Activated CD8-positive, alpha-beta memory T cell treated with anti-CD3 and anti-CD28 coated beads, Interleukin-2, amount 50 U/mL, for 24 hours (primary cell): ENCODE measurements around the gene CRYBA2.

Experiments
- DNase-seq: peaks from one replicate; pipeline ENCODE4 v3.0.0-alpha.2; 2020; ENCODE audit errors: extremely low read depth

Gene CRYBA2

GRCh38 chr2:218982586-218983262, 10.5 kb downstream of the CRYBA2 start:
- DNase-seq = no peak

GRCh38 chr2:218981881-218982585, 11.2 kb downstream of the CRYBA2 start:
- no peak for DNase-seq

- no peak for DNase-seq
Observed at GRCh38 chr2:218981390-218981880, 11.8 kb downstream of the CRYBA2 start.

GRCh38 chr2:218980735-218981389, 12.4 kb downstream of the CRYBA2 start:
- DNase-seq = no peak

GRCh38 chr2:218979846-218980734, 13.1 kb downstream of the CRYBA2 start:
- peak; percentile 69 for DNase-seq

- no peak for DNase-seq
Observed at GRCh38 chr2:218975060-218975777, 18.0 kb downstream of the CRYBA2 start.

GRCh38 chr2:218970894-218971293, 22.3 kb downstream of the CRYBA2 start:
- DNase-seq = no peak

- DNase-seq = no peak
Observed at GRCh38 chr2:218964041-218964771, 29.0 kb downstream of the CRYBA2 start.

- no peak for DNase-seq
Observed at GRCh38 chr2:218963601-218964000, 29.6 kb downstream of the CRYBA2 start.

- peak; percentile 13 for DNase-seq
Observed at GRCh38 chr2:218962859-218963492, 30.2 kb downstream of the CRYBA2 start.

GRCh38 chr2:218961651-218962570, 31.3 kb downstream of the CRYBA2 start:
- DNase-seq = no peak

- no peak for DNase-seq
Observed at GRCh38 chr2:218961229-218961628, 32.0 kb downstream of the CRYBA2 start.

GRCh38 chr2:218960309-218961165, 32.7 kb downstream of the CRYBA2 start:
- no peak for DNase-seq

GRCh38 chr2:218959761-218960308, 33.4 kb downstream of the CRYBA2 start:
- DNase-seq = no peak

- DNase-seq = peak; percentile 66
Observed at GRCh38 chr2:218959141-218959731, 34.0 kb downstream of the CRYBA2 start, which contains the start of gene CDK5R2. Gene CDK5R2, plus strand, starts transcription at chr2:218959666. Its CDS starts 155 bp downstream, at chr2:218959821.

- no peak for DNase-seq
Observed at GRCh38 chr2:218958276-218958675, 34.9 kb downstream of the CRYBA2 start.

- DNase-seq = no peak
Observed at GRCh38 chr2:218957671-218958070, 35.6 kb downstream of the CRYBA2 start.
